H54 (cell line): ENCODE results near the gene CROCC.
A peak's percentile ranks its signal among the peaks of the same experiment; 100 is the strongest.

Experiments used
- DNase-seq: peaks from one replicate; pipeline ENCODE4 v3.0.0; 2011; ENCODE audit warnings: low spot score, mixed read lengths; ENCODE audit not compliant: insufficient read length
- FAIRE-seq: peaks from 3 replicates; lab custom pipeline; 2011; peaks lifted over from hg19 to GRCh38; lab: Jason Lieb, UNC
- POLR2A ChIP-seq: IDR thresholded peaks from 2 replicates; pipeline ENCODE4 v1.6.1; 2011; ENCODE audit warnings: low read depth, mild to moderate bottlenecking, low read length

Gene CROCC

GRCh38 chr1:17004466-17005364 lies 83.0 kb downstream of the CROCC start:
- no peak for TF ChIP-seq POLR2A
- FAIRE-seq (no peak), DNase-seq (no peak)

GRCh38 chr1:17005365-17005740 lies 83.6 kb downstream of the CROCC start:
- no peak for FAIRE-seq
- no peak for TF ChIP-seq POLR2A
- DNase-seq, result no peak

GRCh38 chr1:17007121-17007520 lies 85.4 kb downstream of the CROCC start:
- FAIRE-seq (no peak), DNase-seq (no peak)
- no peak for TF ChIP-seq POLR2A

GRCh38 chr1:17008208-17008855 lies 86.6 kb downstream of the CROCC start:
- FAIRE-seq, result no peak
- no peak for TF ChIP-seq POLR2A

GRCh38 chr1:17009706-17010105 lies 88.0 kb downstream of the CROCC start:
- TF ChIP-seq POLR2A, result no peak
- FAIRE-seq, result no peak
- DNase-seq, result no peak

More at GRCh38 chr1:17008208-17008855, 86.6 kb downstream of the CROCC start:
- DNase-seq, result no peak

GRCh38 chr1:17011092-17011438 lies 89.3 kb downstream of the CROCC start:
- DNase-seq (no peak), FAIRE-seq (no peak)
- no peak for TF ChIP-seq POLR2A

- TF ChIP-seq POLR2A, result peak; percentile 42; the same call in 1 of the 2 replicates
- FAIRE-seq (no peak), DNase-seq (no peak)
Observed at GRCh38 chr1:17011439-17012307, 89.9 kb downstream of the CROCC start, which contains the start of gene ATP13A2. Gene ATP13A2, minus strand, starts transcription at chr1:17011928. Its CDS starts 190 bp downstream, at chr1:17011738.

GRCh38 chr1:17012775-17013490 lies 91.2 kb downstream of the CROCC start:
- FAIRE-seq, result peak; percentile 27
- TF ChIP-seq POLR2A, result no peak
- peak; percentile 65 for DNase-seq

- DNase-seq, result no peak
- FAIRE-seq, result no peak
Observed at GRCh38 chr1:17013491-17014320, 92.0 kb downstream of the CROCC start.

GRCh38 chr1:17014671-17015567 lies 93.2 kb downstream of the CROCC start:
- DNase-seq, result no peak
- no peak for FAIRE-seq

More at GRCh38 chr1:17013491-17014320, 92.0 kb downstream of the CROCC start:
- TF ChIP-seq POLR2A, result no peak

GRCh38 chr1:17016317-17016661 lies 94.6 kb downstream of the CROCC start:
- DNase-seq, result no peak
- peak; percentile 60 for FAIRE-seq
- no peak for TF ChIP-seq POLR2A

More at GRCh38 chr1:17014671-17015567, 93.2 kb downstream of the CROCC start:
- TF ChIP-seq POLR2A, result no peak
